ENCODE data around the gene EVA1C. TPM values are rescaled to one million over a fixed set of nuclear protein-coding genes. Genes with fewer than 3 reads are reported as not detected.

Gene EVA1C
- total and polyA plus RNA-seq, 2 donors from 2014 or later, result 13.8 to 63.4 TPM

GRCh38 chr21:32370998-32371766 is 41.3 kb upstream of the EVA1C start:
- FAIRE-seq (no peak), DNase-seq (no peak)
- Histone ChIP-seq H3K9ac (ENCODE audit: low read length in 3 of 3) (no peak overlapping the region), H3K27ac (ENCODE audit: low read depth in 2 of 2, low read length in 2 of 2) (peak overlapping the region in 1 of 2 donors; percentile 65), H3K9me3 (ENCODE audit: control insufficient read depth in 2 of 3, insufficient read depth in 1 of 3, low read length in 3 of 3) (no peaks in the 10 kb centered on the region), H3K36me3 (ENCODE audit: control insufficient read depth in 2 of 3, insufficient read depth in 3 of 3, low read length in 3 of 3) (peaks cover 2 to 23% (median 14%) of the 10 kb centered on the region in 3 donors), H3K27me3 (ENCODE audit: control insufficient read depth, insufficient read depth, low read length) (no peaks in the 10 kb centered on the region), H3K4me1 (ENCODE audit: control insufficient read depth in 2 of 3, insufficient read depth in 2 of 3, low read depth in 1 of 3, low read length in 3 of 3) (peaks cover 0 to 2% (median 0%) of the 10 kb centered on the region in 3 donors), H3K4me3 (ENCODE audit: low read length in 3 of 3) (no peak overlapping the region)
- TF ChIP-seq CTCF (IDR thresholded peaks at IDR 0.05; ENCODE audit: borderline replicate concordance, extremely low read depth, insufficient read depth), result no peak
- intact Hi-C loops (cut with DNase I), result no loop called here

GRCh38 chr21:32371913-32372314 is 40.6 kb upstream of the EVA1C start:
- FAIRE-seq (no peak), DNase-seq (peak in 1 of 5 donors; percentile 8)
- Histone ChIP-seq H3K27me3 (ENCODE audit: control insufficient read depth, insufficient read depth, low read length) (no peaks in the 10 kb centered on the region), H3K36me3 (ENCODE audit: control insufficient read depth in 2 of 3, insufficient read depth in 3 of 3, low read length in 3 of 3) (peaks cover 2 to 23% (median 14%) of the 10 kb centered on the region in 3 donors), H3K9me3 (ENCODE audit: control insufficient read depth in 2 of 3, insufficient read depth in 1 of 3, low read length in 3 of 3) (no peaks in the 10 kb centered on the region), H3K4me3 (ENCODE audit: low read length in 3 of 3) (no peak overlapping the region), H3K4me1 (ENCODE audit: control insufficient read depth in 2 of 3, insufficient read depth in 2 of 3, low read depth in 1 of 3, low read length in 3 of 3) (peaks cover 0 to 2% (median 0%) of the 10 kb centered on the region in 3 donors), H3K9ac (ENCODE audit: low read length in 3 of 3) (no peak overlapping the region), H3K27ac (ENCODE audit: low read depth in 2 of 2, low read length in 2 of 2) (peak overlapping the region in 1 of 2 donors; percentile 40)
- intact Hi-C loops (cut with DNase I), result no loop called here
- TF ChIP-seq CTCF (IDR thresholded peaks at IDR 0.05; ENCODE audit: borderline replicate concordance, extremely low read depth, insufficient read depth), result no peak

GRCh38 chr21:32372755-32373154 is 39.8 kb upstream of the EVA1C start:
- TF ChIP-seq CTCF (IDR thresholded peaks at IDR 0.05; ENCODE audit: borderline replicate concordance, extremely low read depth, insufficient read depth), result no peak
- Histone ChIP-seq H3K9me3 (ENCODE audit: control insufficient read depth in 2 of 3, insufficient read depth in 1 of 3, low read length in 3 of 3) (no peaks in the 10 kb centered on the region), H3K4me3 (ENCODE audit: low read length in 3 of 3) (no peak overlapping the region), H3K36me3 (ENCODE audit: control insufficient read depth in 2 of 3, insufficient read depth in 3 of 3, low read length in 3 of 3) (peaks cover 2 to 25% (median 14%) of the 10 kb centered on the region in 3 donors), H3K27me3 (ENCODE audit: control insufficient read depth, insufficient read depth, low read length) (no peaks in the 10 kb centered on the region), H3K4me1 (ENCODE audit: control insufficient read depth in 2 of 3, insufficient read depth in 2 of 3, low read depth in 1 of 3, low read length in 3 of 3) (peaks cover 0 to 2% (median 0%) of the 10 kb centered on the region in 3 donors), H3K9ac (ENCODE audit: low read length in 3 of 3) (no peak overlapping the region), H3K27ac (ENCODE audit: low read depth in 2 of 2, low read length in 2 of 2) (no peak overlapping the region)
- intact Hi-C loops (cut with DNase I), result no loop called here
- no peak for FAIRE-seq
- DNase-seq, result no peak
